GM12878 (cell line): ENCODE data around the gene HUWE1. TPM values are rescaled to one million over a fixed set of nuclear protein-coding genes. Genes with fewer than 3 reads are reported as not detected.

Source experiments
- ASH2L ChIP-seq: fragments of 300-600, 200-600 bp; sonication (generic); IDR thresholded peaks from 2 replicates; pipeline ENCODE4 v1.6.1; 2017; ENCODE audit warnings: low read depth, mild to moderate bottlenecking, borderline replicate concordance
- BACH1 ChIP-seq: fragments of 450-650 bp; IDR thresholded peaks from 2 replicates; pipeline ENCODE4 v1.6.1; 2017; ENCODE audit warnings: mild to moderate bottlenecking, borderline replicate concordance
- CBX5 ChIP-seq: sonication (generic); IDR thresholded peaks from 2 replicates; pipeline ENCODE4 v1.6.1; 2016; ENCODE audit warnings: low read depth, moderate library complexity, mild to moderate bottlenecking, inconsistent platforms
- EZH2 ChIP-seq: IDR thresholded peaks from 2 replicates; pipeline ENCODE4 v1.6.1; 2012; ENCODE audit warnings: low read depth, mild to moderate bottlenecking, control low read depth, inconsistent platforms, low read length, borderline replicate concordance; ENCODE audit not compliant: control insufficient read depth
- MYC ChIP-seq: IDR thresholded peaks from 2 replicates; pipeline ENCODE4 v1.6.1; 2011; ENCODE audit warnings: mild to moderate bottlenecking, low read length, moderate library complexity, inconsistent platforms; ENCODE audit not compliant: insufficient read depth, insufficient replicate concordance, insufficient read length, severe bottlenecking
- NKRF ChIP-seq: fragments of 450-650 bp; conservative IDR thresholded peaks from 2 replicates; pipeline ENCODE4 v1.6.1; 2017; ENCODE audit warnings: mild to moderate bottlenecking, moderate library complexity
- NR2F1 ChIP-seq: fragments of 450-650 bp; conservative IDR thresholded peaks from 2 replicates; pipeline ENCODE4 v1.6.1; 2017; ENCODE audit warnings: mild to moderate bottlenecking
- POLR2A ChIP-seq: IDR thresholded peaks from 2 replicates; pipeline ENCODE4 v1.6.1; 2011; ENCODE audit warnings: low read depth, mild to moderate bottlenecking, low read length
- PRDM15 ChIP-seq: fragments of 450-650 bp; formaldehyde crosslinking; IDR thresholded peaks from 2 replicates; pipeline ENCODE4 v1.4.0; 2020; ENCODE audit warnings: mild to moderate bottlenecking, moderate library complexity
- SKIL ChIP-seq: fragments of 450-650 bp; IDR thresholded peaks from 2 replicates; pipeline ENCODE4 v1.6.1; 2017; ENCODE audit warnings: mild to moderate bottlenecking, low read depth, inconsistent platforms; ENCODE audit not compliant: poor library complexity, severe bottlenecking
- STAT3 ChIP-seq: IDR thresholded peaks from 2 replicates; pipeline ENCODE4 v1.6.1; 2011; ENCODE audit warnings: low read depth, low read length, improper control_type of control experiment
- TCF7 ChIP-seq: IDR thresholded peaks from 2 replicates; pipeline ENCODE4 v1.6.1; 2014; ENCODE audit warnings: antibody characterized with exemption, borderline replicate concordance
- polyA plus RNA-seq, 11 experiments: library from polyadenylated mRNA; depleted of rRNA in 4 of 11; unstranded in 6 of 11; stranded (reverse) in 5 of 11; fragments of >200 nt; fragmentation: Nextera tagmentation in 4 of 11; fragmentation: Illumina TruSeq in 1 of 11; extraction: Ambion mirVana in 4 of 11; extraction: Trizol in 1 of 11; gene quantifications; 1 replicate in 1 of 11; 2 replicates in 10 of 11; pipeline versions ENCODE4 v1.2.1 to v1.2.3, GENCODE V29; 2011 to 2016; ENCODE audit warnings: inconsistent platforms in 2 of 11, missing spikeins in 2 of 11, low read depth in 1 of 11
- total RNA-seq, 4 experiments: library from RNA; depleted of rRNA in 3 of 4; stranded (reverse); fragments of >200 nt in 3 of 4; fragmentation: Illumina TruSeq in 1 of 4; extraction: Trizol in 1 of 4; gene quantifications; 2 replicates each; pipeline versions ENCODE4 v1.2.1 to v1.2.3, GENCODE V29; 2013 to 2021

Gene HUWE1
- total and polyA plus RNA-seq, 10 of the 15 experiments (the other 5 are each of a cell fraction or from before 2014, with no cell fraction given): 35.9 to 280 (median 100) TPM

- TF ChIP-seq PRDM15 (CRISPR knock-in tag): no peak
- TF ChIP-seq EZH2: no peak
- no peak for TF ChIP-seq TCF7
- TF ChIP-seq NKRF: no peak
- no peak for TF ChIP-seq ASH2L
- no peak for TF ChIP-seq SKIL
- no peak for TF ChIP-seq POLR2A
- no peak for TF ChIP-seq CBX5
- TF ChIP-seq STAT3: no peak
- no peak for TF ChIP-seq MYC
- no peak for TF ChIP-seq NR2F1
- no peak for TF ChIP-seq BACH1
Observed at GRCh38 chrX:53713987-53714579, 27.6 kb upstream of the HUWE1 start (continued).
